LNCaP clone FGC (cell line): ENCODE measurements around the gene E2F1.

Source experiments
- DNase-seq: peaks from one replicate; pipeline ENCODE4 v3.0.0-alpha.2; 2011; ENCODE audit warnings: low read depth
- H3K4me3 ChIP-seq: 2 replicates; pipeline ENCODE4 v1.5.1; 2011; ENCODE audit warnings: mild to moderate bottlenecking, low read depth, low read length, control low read depth
- CTCF ChIP-seq: IDR thresholded peaks from 2 replicates; pipeline ENCODE4 v1.5.1; 2012; ENCODE audit warnings: mild to moderate bottlenecking; ENCODE audit not compliant: control insufficient read depth, insufficient read depth; ENCODE audit errors: extremely low read depth

Gene E2F1

GRCh38 chr20:33630507-33630906 is 55.7 kb downstream of the E2F1 start:
- TF ChIP-seq CTCF: no peak
- no peak for DNase-seq
- no peak overlapping the region for H3K4me3 ChIP-seq

- H3K4me3 ChIP-seq: no peak overlapping the region
- no peak for DNase-seq
- no peak for TF ChIP-seq CTCF
Measured at GRCh38 chr20:33629979-33630378, 56.2 kb downstream of the E2F1 start.

GRCh38 chr20:33629533-33629932 is 56.7 kb downstream of the E2F1 start:
- no peak for TF ChIP-seq CTCF
- DNase-seq: no peak
- no peak overlapping the region for H3K4me3 ChIP-seq

- no peak overlapping the region for H3K4me3 ChIP-seq
- DNase-seq: no peak
Measured at GRCh38 chr20:33627577-33628216, 58.5 kb downstream of the E2F1 start.

GRCh38 chr20:33626190-33626589 is 60.0 kb downstream of the E2F1 start:
- H3K4me3 ChIP-seq: no peak overlapping the region
- DNase-seq: no peak
- TF ChIP-seq CTCF: no peak

More at GRCh38 chr20:33627577-33628216, 58.5 kb downstream of the E2F1 start:
- no peak for TF ChIP-seq CTCF
